ENCODE data around the gene MVD.

The MVD gene

DNA sequence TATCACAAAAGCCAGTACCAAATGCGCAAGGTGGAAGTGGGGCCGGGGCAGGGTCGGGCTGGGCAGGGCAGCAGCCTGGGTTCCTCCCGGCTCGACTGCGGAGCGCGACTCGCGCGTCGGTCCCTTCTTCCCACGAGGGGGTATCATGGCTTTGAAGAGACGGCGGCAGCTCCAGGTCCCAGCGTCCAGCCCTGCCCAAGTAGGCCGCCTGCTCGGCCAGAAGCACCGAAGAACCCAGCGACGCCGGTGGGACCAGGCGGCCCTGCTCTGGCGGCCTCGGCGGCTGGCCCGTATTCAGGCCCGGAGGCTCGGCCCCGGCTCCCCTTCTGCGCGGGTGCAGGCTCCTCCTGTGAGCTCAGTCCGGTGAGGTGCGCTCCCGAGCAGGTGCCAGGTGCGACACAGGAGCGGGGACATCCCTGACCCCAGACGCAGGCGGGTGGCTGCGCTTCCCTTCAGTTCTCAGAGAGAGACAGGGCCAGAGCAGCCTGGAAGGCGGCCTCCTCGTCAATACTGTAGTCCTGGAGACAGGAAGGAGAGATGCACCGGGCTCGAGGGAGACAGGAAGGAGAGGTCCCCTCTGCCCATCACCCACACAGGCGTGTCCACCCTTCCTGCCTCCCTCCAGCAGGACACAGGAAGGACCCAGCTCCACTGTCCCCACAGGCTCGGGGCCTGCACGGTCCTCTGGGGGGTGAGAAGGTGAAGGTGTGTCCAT, 34.4 kb upstream of the MVD start:
- DNase-seq (ENCODE audit: low spot score) = no peak

- no peak for DNase-seq (ENCODE audit: low spot score)
Measured at GRCh38 chr16:88696441-88696840, 33.5 kb upstream of the MVD start.

DNA sequence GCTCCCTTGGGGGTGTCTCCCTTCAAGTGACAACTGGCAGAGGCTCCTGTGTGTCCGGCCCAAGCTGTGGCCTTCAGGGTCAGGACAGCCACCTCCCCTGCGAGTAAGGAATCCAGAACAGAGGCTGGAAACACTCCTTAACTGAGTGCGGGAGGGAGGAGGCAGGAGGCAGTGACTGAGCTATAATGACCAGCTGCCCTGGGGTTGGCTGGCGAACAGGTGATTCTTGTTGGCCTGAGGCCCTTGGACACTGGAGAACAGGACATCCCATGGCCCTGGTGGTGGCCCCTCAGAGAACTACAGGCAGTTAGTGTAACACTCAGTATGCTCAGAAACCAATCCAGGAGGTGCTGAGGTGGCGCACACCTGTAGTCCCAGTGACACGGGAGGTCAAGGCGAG, 32.9 kb upstream of the MVD start:
- no peak for DNase-seq (ENCODE audit: low spot score)

DNA sequence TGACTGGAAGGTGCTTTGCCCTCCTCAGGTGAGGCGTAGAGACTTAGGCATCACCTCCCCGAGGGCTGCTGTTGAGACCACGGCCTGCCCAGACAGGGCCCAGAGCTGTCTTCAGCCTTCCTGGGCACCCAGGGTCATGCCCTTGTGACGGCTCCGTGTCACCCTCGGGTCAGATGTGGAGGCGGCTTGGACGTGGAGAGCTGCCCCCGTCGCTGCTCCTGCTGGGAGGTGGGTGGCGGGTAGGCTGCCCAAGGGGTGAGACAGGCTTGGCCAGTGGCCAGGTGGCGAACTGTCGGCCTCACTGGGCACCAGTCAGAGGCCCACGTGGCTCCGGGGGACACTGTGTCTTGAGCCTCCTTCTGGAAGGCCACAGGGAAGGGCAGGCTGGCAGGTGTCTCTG, 32.3 kb upstream of the MVD start:
- no peak for DNase-seq (ENCODE audit: low spot score)

DNA sequence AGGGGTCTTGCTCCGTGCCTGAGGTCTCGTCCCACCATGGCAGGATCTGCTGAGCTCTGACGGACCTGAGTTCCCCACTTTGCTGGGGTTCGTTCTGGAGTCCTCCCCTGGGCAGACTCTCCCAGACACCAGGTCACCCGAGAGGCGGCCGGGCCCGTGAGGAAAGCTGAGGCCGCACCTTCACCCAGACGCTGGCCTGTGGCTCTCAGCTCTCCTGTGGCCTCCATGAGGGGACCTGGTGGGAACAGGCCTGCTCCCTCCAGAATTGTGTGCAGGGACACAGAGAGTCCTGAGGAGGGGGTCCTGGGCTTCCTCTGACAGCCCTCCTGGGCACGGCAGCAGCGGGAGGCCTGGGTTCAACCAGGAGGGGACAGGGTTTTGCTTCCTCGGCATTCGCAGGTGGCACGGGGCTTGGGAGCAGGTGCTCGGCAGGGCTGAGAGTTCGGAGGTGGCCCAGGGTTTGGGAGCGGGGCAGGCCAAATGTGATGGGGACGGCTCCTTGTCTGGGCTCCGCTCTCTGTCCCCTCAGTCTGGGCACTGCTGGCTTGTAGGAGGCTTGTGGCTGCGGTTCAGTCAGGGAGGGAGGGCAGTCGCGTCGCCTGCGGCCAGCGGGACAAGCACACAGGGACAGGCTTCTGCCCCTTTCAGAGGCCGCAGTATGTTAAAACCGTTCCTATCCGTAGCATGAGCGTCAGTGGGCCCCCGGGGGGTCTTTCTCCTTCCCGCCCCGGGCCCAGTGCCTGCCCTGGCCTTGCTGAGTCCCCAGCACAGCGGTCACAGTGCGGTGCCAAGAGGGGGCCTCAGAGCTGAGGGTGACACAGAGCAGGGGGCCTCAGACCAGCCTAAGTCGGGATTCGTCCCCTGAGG, 31.6 kb upstream of the MVD start:
- no peak for DNase-seq (ENCODE audit: low spot score)

DNA sequence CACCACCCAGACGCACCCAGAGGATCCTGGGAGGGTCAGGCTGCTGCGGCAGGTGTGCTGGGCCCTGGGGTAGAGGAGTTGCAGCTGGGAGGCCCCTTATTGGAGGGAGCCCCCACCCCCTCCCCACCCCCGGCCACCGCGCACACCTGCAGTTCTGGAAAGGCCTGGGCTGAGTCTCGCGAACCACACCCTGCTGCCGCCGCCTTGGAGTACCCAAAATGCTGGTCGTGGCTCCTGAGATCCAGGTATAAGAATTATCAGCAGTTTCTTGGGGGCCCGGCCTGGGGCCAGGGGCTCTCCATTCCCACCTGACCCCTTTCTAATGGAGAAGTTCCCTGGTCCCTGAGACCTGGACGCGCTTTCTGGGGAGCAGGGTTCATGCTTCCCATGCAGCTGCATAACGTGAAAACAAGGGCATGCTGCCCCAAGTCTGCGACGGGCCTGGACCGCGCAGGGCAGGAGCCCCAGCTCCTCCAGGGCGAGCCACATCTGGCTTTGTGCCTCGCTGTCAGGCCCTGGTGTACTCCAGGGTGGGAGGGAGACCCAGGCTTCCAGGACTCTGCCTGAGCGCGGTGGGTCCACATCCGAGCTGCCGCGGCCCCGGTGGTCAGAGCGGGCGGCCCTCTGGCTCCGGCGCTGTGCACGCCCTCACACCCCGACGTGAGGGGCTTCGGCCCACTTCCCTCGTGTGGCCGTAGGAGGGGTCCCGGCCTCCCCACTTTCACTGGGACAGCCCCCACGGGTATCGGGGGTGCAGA, 30.7 kb upstream of the MVD start:
- DNase-seq (ENCODE audit: low spot score) = no peak

GRCh38 chr16:88692861-88693260, 30.0 kb upstream of the MVD start:
- DNase-seq (ENCODE audit: low spot score) = no peak

- DNase-seq (ENCODE audit: low spot score) = no peak
Measured at GRCh38 chr16:88691924-88692560, 29.2 kb upstream of the MVD start.

GRCh38 chr16:88691129-88691813, 28.4 kb upstream of the MVD start:
- no peak for DNase-seq (ENCODE audit: low spot score)

DNA sequence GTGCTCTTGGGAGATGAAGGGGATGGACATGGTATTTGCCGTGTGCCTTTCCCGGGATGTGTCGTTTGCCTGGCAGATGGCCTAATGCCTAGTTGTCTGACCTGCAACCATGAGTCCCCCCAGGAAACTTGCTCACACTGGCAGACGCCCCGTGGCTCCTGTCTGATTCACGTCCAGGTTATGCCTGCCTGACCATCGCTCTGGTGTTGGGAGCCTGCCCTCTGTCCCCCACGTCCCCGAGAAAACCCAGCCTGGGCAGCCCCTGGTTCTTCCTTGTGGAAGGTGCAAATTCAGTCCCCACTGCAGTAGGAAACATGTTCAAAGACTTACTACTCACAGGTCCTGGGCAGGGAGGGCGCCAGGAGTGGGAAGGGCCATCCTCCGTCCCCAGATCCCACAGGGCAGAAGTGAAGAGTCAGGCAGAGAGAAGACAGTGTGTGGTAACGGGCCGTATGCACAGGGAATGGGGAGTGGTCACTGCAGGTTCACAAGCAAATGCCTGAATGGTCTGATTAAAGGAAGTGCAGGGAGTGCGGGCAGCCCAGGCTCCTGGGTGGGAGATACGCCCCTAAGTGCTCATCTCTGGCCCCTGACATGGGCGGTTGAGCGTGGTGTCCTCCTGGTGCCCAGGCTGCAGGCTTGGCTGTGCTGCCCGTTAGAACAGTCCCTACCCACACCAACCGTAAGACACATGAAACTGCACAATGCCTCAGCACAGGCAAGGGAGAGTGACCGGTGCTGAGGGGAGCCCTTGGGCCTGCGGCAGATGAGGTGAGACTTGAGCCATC, 27.6 kb upstream of the MVD start:
- no peak for DNase-seq (ENCODE audit: low spot score)

DNA sequence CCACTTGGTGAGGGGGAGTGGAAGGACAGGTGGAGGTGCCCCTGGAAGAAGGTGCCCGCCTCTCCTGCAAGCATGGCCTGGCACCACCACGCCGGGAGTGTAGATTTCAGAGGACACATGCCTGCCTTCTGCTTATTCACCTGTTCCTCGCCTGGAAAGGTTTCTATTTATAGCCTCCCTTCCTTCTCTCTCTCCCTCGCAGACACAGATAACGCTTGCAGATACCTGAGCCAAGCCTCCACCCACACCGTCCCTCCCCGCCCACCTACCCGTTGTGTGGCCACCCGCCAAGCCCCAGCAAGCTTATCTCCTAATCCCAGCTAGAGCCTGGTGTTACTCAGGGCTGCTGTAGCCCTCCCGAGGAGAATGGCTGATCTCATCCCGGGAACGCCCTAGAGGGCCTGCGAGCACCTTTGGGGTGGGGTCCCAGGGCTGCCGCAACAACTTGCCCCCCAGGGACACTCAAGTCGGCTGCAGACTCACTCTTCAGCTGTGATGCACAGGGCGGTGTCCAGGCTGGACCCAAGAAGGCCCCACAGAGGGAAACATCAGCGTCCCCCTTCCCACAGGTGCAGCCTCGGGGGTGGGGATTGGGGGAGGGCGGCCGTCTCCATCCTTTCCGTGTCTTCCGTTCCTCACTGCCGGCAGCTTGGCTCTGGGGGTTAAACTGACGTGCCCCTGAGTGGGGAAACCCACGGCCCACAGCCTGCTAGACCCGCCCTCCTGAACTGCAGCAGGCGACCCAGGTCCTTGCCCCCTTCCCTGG, 25.3 kb upstream of the MVD start:
- DNase-seq (ENCODE audit: low spot score) = no peak

GRCh38 chr16:88687676-88688012, 24.8 kb upstream of the MVD start:
- DNase-seq (ENCODE audit: low spot score) = no peak

DNA sequence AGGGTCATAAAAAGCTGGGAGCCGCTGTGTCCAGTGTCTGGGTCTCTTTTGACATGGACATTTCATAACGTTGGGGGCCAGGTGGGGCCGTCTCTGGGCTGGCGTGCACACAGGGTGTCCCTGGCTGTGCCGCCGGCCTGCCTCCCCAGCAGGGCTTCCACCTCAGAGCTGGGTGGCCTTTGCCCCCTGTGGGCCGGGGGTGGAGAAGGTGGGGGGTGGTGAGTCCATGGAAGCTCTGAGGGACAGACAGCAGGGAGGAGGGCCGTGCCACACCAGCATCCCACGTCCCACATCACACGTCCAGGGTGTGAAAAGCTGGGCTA, 24.3 kb upstream of the MVD start:
- DNase-seq (ENCODE audit: low spot score) = no peak

DNA sequence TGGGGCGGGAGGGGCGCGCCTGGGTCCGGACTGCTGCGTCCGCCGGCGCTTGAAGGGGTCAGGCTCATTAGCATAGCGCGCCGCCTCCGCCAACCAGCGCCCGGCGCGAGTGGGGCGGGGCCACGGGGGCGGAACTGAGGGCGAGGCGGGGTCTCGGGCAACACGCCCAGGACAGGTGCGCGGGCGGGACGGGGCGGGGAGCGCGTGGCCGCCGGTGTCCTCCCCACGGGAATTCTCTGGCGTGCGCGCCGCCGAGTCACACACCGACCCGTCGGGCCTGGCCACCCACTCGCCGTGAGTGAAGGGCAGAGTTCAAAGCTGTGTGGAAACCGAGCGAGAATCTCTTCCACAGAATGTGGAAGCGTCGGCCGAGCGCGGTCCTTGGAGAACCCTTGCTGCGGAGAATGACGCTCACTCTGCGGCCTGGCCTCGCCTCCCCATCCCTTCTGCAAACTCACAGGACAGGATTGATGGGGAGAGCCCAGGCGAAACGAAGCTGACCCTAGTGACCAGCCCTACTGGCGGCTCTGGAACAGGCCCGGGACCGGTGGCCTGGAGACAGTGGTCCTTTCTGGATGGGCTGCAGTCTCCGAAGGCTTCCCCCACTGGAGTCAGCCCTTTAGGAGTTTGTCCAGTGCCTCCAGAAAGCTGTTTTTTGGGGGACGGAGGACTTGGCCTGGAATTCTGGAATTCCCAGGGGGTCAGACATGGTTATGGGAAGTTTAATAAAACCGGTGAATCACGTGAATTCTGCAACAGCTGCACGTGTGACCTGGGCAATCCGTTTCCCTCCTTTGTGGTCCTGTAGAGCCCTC, 23.8 kb upstream of the MVD start, which contains the start of gene SNAI3:
TSS of gene SNAI3 (minus strand) at position 69 of the 815 bp plus-strand sequence. CDS start 101 bp downstream, outside the sequence.
- peak; percentile 78 for DNase-seq (ENCODE audit: low spot score)

GRCh38 chr16:88686062-88686438, 23.2 kb upstream of the MVD start:
- DNase-seq (ENCODE audit: low spot score) = no peak

DNA sequence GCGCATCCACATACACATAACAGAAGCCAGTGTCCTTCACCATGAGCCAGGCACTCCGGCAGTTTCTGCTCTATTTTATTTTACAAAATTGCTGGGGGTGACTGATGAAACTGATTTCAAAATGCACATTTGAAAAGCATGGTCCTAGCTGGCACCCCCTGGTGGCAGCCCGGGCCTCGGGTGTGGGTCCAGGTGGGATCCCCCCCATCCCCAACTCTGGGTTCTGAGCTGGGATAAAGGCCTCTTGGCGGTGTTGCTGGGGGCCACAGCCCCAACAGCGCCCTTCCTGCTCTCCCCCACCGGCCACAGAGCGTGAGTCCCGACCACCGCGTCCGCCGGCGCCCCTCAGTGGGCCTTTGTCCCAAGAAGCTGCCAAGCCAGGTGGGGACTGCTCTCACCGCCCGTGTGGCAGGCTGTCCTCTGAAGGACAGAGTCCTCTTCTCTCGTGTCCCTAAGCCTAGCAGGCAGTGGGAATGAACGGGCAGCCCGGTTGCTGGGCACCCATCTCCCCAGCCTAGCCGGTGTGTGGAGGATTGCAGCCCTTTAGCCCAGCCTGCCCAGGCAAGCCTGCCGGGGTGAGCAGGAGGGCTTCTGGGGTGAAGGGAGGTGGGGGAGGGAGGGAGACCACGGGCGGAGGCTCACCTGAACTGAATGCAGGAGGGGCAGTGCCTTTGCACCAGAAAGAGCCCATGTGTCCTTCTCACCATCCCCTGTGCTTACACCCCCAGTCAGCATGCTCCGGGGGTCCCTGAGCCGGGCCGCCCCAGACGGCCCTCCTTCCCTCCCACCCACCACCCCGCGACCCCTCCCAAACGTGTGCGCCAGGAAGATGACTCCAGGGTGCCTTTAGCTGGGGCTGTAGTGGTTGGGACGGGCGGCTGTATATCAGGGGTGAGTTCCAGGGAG, 22.5 kb upstream of the MVD start:
- no peak for DNase-seq (ENCODE audit: low spot score)

- no peak for DNase-seq (ENCODE audit: low spot score)
Measured at GRCh38 chr16:88684569-88685155, 21.8 kb upstream of the MVD start.

Data from SK-N-DZ (cell line).